GM12878 (cell line): ENCODE data around the gene PDE1C.

ENCODE experiments used
- CBX5 ChIP-seq: sonication (generic); IDR thresholded peaks from 2 replicates; pipeline ENCODE4 v1.6.1; 2016; ENCODE audit warnings: low read depth, moderate library complexity, mild to moderate bottlenecking, inconsistent platforms
- EZH2 ChIP-seq: IDR thresholded peaks from 2 replicates; pipeline ENCODE4 v1.6.1; 2012; ENCODE audit warnings: low read depth, mild to moderate bottlenecking, control low read depth, inconsistent platforms, low read length, borderline replicate concordance; ENCODE audit not compliant: control insufficient read depth
- JUND ChIP-seq: IDR thresholded peaks from 2 replicates; pipeline ENCODE4 v1.6.1; 2012; ENCODE audit warnings: low read depth, mild to moderate bottlenecking, low read length, improper control_type of control experiment, moderate library complexity
- KDM1A ChIP-seq: fragments of 200-600 bp; sonication (generic); IDR thresholded peaks from 2 replicates; pipeline ENCODE4 v1.6.1; 2016; ENCODE audit warnings: borderline replicate concordance
- NR2C2 ChIP-seq: IDR thresholded peaks from 2 replicates; pipeline ENCODE4 v1.6.1; 2011; ENCODE audit warnings: borderline replicate concordance, low read depth; ENCODE audit not compliant: control insufficient read depth, insufficient read length
- POLR2A ChIP-seq: IDR thresholded peaks from 2 replicates; pipeline ENCODE4 v1.6.1; 2011; ENCODE audit warnings: low read depth, mild to moderate bottlenecking, low read length
- RAD21 ChIP-seq: IDR thresholded peaks from 2 replicates; pipeline ENCODE4 v1.6.1; 2011; ENCODE audit warnings: mild to moderate bottlenecking, low read depth, low read length, moderate library complexity; ENCODE audit not compliant: insufficient read depth
- SREBF2 ChIP-seq: IDR thresholded peaks from 2 replicates; pipeline ENCODE4 v1.6.1; 2012; ENCODE audit warnings: mild to moderate bottlenecking, low read length
- TF ChIP-seq, protein P1 (sequence below): fragments of 450-650 bp; IDR thresholded peaks from 2 replicates; pipeline ENCODE4 v1.6.1; 2016; ENCODE audit warnings: mild to moderate bottlenecking, moderate library complexity, borderline replicate concordance
- TF ChIP-seq, protein P2 (sequence below), 3 experiments: IDR thresholded peaks in 2 of 3; conservative IDR thresholded peaks in 1 of 3; 2 replicates each; pipeline ENCODE4 v1.5.1; 2011; ENCODE audit warnings: low read depth in 3 of 3, low read length in 3 of 3, mild to moderate bottlenecking in 3 of 3, control low read depth in 2 of 3, moderate library complexity in 2 of 3, inconsistent platforms in 1 of 3, mixed read lengths in 1 of 3; ENCODE audit not compliant: control insufficient read depth in 2 of 3, insufficient read depth in 1 of 3; ENCODE audit errors: extremely low read depth in 1 of 3

DNA sequence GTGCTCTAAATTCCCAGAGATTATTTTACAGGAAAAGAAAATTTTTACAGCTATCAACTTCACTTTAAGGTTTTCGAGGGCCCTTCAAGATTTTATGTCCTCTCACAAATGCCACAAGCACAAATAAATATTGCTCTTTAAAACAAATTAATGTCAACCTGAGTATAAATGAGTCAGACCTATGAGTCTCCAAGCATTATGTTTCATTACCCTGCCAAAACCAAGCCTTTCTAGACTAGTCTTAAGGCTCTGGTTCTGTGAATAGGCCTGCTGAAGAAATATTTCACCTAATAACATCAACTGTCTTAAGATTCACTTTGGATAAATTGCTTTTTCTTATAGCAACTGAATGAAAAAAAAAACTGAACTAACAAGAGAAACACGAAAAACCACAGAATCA, 153.0 kb downstream of the PDE1C start:
- TF ChIP-seq POLR2A (no peak), EZH2 (no peak), JUND (no peak), KDM1A (no peak), CBX5 (no peak), SREBF2 (no peak), NR2C2 (no peak), RAD21 (no peak)
- TF ChIP-seq, protein P1, sequence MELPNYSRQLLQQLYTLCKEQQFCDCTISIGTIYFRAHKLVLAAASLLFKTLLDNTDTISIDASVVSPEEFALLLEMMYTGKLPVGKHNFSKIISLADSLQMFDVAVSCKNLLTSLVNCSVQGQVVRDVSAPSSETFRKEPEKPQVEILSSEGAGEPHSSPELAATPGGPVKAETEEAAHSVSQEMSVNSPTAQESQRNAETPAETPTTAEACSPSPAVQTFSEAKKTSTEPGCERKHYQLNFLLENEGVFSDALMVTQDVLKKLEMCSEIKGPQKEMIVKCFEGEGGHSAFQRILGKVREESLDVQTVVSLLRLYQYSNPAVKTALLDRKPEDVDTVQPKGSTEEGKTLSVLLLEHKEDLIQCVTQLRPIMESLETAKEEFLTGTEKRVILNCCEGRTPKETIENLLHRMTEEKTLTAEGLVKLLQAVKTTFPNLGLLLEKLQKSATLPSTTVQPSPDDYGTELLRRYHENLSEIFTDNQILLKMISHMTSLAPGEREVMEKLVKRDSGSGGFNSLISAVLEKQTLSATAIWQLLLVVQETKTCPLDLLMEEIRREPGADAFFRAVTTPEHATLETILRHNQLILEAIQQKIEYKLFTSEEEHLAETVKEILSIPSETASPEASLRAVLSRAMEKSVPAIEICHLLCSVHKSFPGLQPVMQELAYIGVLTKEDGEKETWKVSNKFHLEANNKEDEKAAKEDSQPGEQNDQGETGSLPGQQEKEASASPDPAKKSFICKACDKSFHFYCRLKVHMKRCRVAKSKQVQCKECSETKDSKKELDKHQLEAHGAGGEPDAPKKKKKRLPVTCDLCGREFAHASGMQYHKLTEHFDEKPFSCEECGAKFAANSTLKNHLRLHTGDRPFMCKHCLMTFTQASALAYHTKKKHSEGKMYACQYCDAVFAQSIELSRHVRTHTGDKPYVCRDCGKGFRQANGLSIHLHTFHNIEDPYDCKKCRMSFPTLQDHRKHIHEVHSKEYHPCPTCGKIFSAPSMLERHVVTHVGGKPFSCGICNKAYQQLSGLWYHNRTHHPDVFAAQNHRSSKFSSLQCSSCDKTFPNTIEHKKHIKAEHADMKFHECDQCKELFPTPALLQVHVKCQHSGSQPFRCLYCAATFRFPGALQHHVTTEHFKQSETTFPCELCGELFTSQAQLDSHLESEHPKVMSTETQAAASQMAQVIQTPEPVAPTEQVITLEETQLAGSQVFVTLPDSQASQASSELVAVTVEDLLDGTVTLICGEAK: no peak
- TF ChIP-seq, protein P2, sequence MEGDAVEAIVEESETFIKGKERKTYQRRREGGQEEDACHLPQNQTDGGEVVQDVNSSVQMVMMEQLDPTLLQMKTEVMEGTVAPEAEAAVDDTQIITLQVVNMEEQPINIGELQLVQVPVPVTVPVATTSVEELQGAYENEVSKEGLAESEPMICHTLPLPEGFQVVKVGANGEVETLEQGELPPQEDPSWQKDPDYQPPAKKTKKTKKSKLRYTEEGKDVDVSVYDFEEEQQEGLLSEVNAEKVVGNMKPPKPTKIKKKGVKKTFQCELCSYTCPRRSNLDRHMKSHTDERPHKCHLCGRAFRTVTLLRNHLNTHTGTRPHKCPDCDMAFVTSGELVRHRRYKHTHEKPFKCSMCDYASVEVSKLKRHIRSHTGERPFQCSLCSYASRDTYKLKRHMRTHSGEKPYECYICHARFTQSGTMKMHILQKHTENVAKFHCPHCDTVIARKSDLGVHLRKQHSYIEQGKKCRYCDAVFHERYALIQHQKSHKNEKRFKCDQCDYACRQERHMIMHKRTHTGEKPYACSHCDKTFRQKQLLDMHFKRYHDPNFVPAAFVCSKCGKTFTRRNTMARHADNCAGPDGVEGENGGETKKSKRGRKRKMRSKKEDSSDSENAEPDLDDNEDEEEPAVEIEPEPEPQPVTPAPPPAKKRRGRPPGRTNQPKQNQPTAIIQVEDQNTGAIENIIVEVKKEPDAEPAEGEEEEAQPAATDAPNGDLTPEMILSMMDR (IDR thresholded peaks at IDR 0.05 in 2 of 3, conservative IDR thresholded peaks at IDR 0.05 in 1 of 3; ENCODE audit: control insufficient read depth in 2 of 3, extremely low read depth in 1 of 3, insufficient read depth in 1 of 3, low read depth in 3 of 3, low read length in 3 of 3): no peak
